OCI-LY3 (cell line): ENCODE results near the gene C11orf68.

Source experiments
- H2AFZ ChIP-seq: fragments of 200-600, 300-600 bp; shearing (Covaris generic); 2 replicates; pipeline ENCODE4 v1.6.0; 2014; ENCODE audit warnings: antibody characterized with exemption, low read depth, low read length
- H3K27ac ChIP-seq: fragments of 200-600, 300-600 bp; sonication (generic); 2 replicates; pipeline ENCODE4 v1.5.1; 2014; ENCODE audit warnings: mild to moderate bottlenecking, low read length, moderate library complexity, mixed read lengths
- H3K27me3 ChIP-seq: fragments of 200-600, 300-600 bp; sonication (generic); 2 replicates; pipeline ENCODE4 v1.6.1; 2014; ENCODE audit warnings: low read depth, low read length, mixed read lengths
- H3K36me3 ChIP-seq: fragments of 200-600, 300-600 bp; sonication (generic); replicated peaks from 2 replicates; pipeline ENCODE3; 2014; ENCODE audit warnings: low read depth, low read length, mixed read lengths
- H3K4me1 ChIP-seq: fragments of 300-600, 200-600 bp; sonication (generic); 2 replicates; pipeline ENCODE4 v1.6.1; 2014; ENCODE audit warnings: low read length, mixed read lengths
- H3K4me2 ChIP-seq: fragments of 200-600, 300-600 bp; sonication (generic); 2 replicates; pipeline ENCODE4 v1.6.1; 2014; ENCODE audit warnings: low read length, mixed read lengths
- H3K4me3 ChIP-seq: fragments of 300-600, 200-600 bp; sonication (generic); 2 replicates; pipeline ENCODE4 v1.5.1; 2014; ENCODE audit warnings: antibody characterized with exemption, mild to moderate bottlenecking, low read length, moderate library complexity
- H3K79me2 ChIP-seq: fragments of 300-600, 200-600 bp; shearing (Covaris generic); 2 replicates; pipeline ENCODE4 v1.6.1; 2014; ENCODE audit warnings: mild to moderate bottlenecking, low read length, mixed read lengths
- H3K9ac ChIP-seq: fragments of 300-600, 200-600 bp; shearing (Covaris generic); 2 replicates; pipeline ENCODE4 v1.6.0; 2014; ENCODE audit warnings: mild to moderate bottlenecking, low read length, moderate library complexity
- H3K9me3 ChIP-seq: fragments of 200-600, 300-600 bp; shearing (Covaris generic); 2 replicates; pipeline ENCODE4 v1.6.1; 2014; ENCODE audit warnings: low read length, mixed read lengths; ENCODE audit not compliant: insufficient read depth
- H4K20me1 ChIP-seq: fragments of 200-600, 300-600 bp; sonication (generic); 2 replicates; pipeline ENCODE4 v1.6.1; 2016; ENCODE audit warnings: low read length, mixed read lengths; ENCODE audit not compliant: insufficient read depth
- CTCF ChIP-seq: fragments of 200-600, 300-600 bp; sonication (generic); IDR thresholded peaks from 2 replicates; pipeline ENCODE4 v1.5.1; 2014; ENCODE audit warnings: antibody characterized with exemption, low read length, low read depth
- EZH2phosphoT487 ChIP-seq: fragments of 200-600 bp; shearing (Covaris generic); IDR thresholded peaks from 2 replicates; pipeline ENCODE4 v1.6.1; 2018; ENCODE audit warnings: antibody characterized with exemption, mixed run types, low read depth

Gene C11orf68

GRCh38 chr11:65945430-65945911 is 26.6 kb upstream of the C11orf68 start, which contains the start of gene TSGA10IP:
TSS of gene TSGA10IP (plus strand) at chr11:65945480. CDS start at chr11:65945676, 196 bp downstream.
- Histone ChIP-seq H3K27ac (no peak within 1 kb of the TSS), H3K4me3 (no peak within 1 kb of the TSS), H3K4me2 (no peak within 1 kb of the TSS), H2AFZ (no peak within 1 kb of the TSS), H3K9ac (no peak within 1 kb of the TSS), H3K9me3 (no peaks in the 10 kb centered on the region), H3K4me1 (peaks cover 15% of the 10 kb centered on the region), H3K79me2 (no peaks in the 10 kb centered on the region), H3K27me3 (no peaks in the 10 kb centered on the region), H4K20me1 (no peaks in the 10 kb centered on the region), H3K36me3 (no peaks in the 10 kb centered on the region)
- TF ChIP-seq EZH2phosphoT487 (no peak), CTCF (no peak)

GRCh38 chr11:65944767-65945166 is 25.9 kb upstream of the C11orf68 start:
- H3K4me2 ChIP-seq, result no peak overlapping the region
- H3K36me3 ChIP-seq, result no peaks in the 10 kb centered on the region
- H3K4me1 ChIP-seq, result peaks cover 15% of the 10 kb centered on the region
- no peak for TF ChIP-seq EZH2phosphoT487
- H4K20me1 ChIP-seq, result no peaks in the 10 kb centered on the region
- H2AFZ ChIP-seq, result no peak overlapping the region
- no peaks in the 10 kb centered on the region for H3K9me3 ChIP-seq
- no peak overlapping the region for H3K4me3 ChIP-seq
- H3K27me3 ChIP-seq, result no peaks in the 10 kb centered on the region
- no peak overlapping the region for H3K27ac ChIP-seq
- no peaks in the 10 kb centered on the region for H3K79me2 ChIP-seq
- no peak overlapping the region for H3K9ac ChIP-seq

- Histone ChIP-seq H3K9me3 (no peaks in the 10 kb centered on the region), H3K4me3 (no peak overlapping the region), H3K27me3 (no peaks in the 10 kb centered on the region), H3K4me1 (peaks cover 15% of the 10 kb centered on the region), H3K79me2 (no peaks in the 10 kb centered on the region), H4K20me1 (no peaks in the 10 kb centered on the region), H3K36me3 (no peaks in the 10 kb centered on the region), H3K9ac (no peak overlapping the region), H3K27ac (no peak overlapping the region), H2AFZ (no peak overlapping the region), H3K4me2 (no peak overlapping the region)
- TF ChIP-seq EZH2phosphoT487, result no peak
- TF ChIP-seq CTCF, result no peak
Observed at GRCh38 chr11:65944191-65944590, 25.3 kb upstream of the C11orf68 start.

- no peaks in the 10 kb centered on the region for H3K27me3 ChIP-seq
- TF ChIP-seq CTCF (no peak), EZH2phosphoT487 (no peak)
- H4K20me1 ChIP-seq, result no peaks in the 10 kb centered on the region
- no peak overlapping the region for H2AFZ ChIP-seq
- H3K9me3 ChIP-seq, result no peaks in the 10 kb centered on the region
- H3K36me3 ChIP-seq, result no peaks in the 10 kb centered on the region
- no peak overlapping the region for H3K4me3 ChIP-seq
- no peaks in the 10 kb centered on the region for H3K79me2 ChIP-seq
- no peak overlapping the region for H3K9ac ChIP-seq
- no peak overlapping the region for H3K4me2 ChIP-seq
- no peak overlapping the region for H3K27ac ChIP-seq
- H3K4me1 ChIP-seq, result peaks cover 20% of the 10 kb centered on the region
Observed at GRCh38 chr11:65942531-65942930, 23.7 kb upstream of the C11orf68 start.
